ENCODE measurements around the gene CFAP45.
"Not testable (repeated sequence)": the region's sequence is repeated elsewhere in the genome, so short reads cannot be mapped to it uniquely, and the experiment has no call there.

Gene CFAP45

DNA sequence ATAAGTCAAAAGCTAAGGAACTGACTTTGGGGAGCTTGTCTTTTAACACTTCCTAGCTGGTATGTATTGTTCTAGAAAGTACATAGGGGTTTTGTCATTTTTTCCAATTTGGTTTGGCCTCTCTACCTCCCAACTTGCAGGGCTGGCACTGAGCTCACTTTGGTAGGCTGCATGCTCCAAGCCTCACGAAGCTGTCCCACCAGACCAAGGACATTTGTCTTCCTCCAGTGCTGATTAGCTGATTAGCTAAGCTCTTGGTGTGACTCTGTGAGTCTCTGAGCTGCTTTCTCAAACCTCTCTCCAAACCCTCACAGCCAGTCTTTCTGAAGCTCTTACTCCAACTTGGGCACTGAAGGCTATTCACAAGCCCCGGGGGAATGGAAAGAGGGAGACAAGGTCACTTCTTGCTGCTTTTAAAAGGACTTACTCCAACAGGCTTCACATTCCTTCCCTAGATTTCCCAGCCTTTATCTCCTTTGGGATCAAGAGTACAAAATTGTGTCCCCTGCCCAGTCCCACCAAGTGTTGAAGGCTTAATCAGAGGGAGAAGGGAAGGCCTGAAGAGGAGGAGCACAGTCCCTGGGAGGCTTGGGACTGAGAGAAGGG is 893 bp upstream of the CFAP45 start:
- no peak for DNase-seq

DNA sequence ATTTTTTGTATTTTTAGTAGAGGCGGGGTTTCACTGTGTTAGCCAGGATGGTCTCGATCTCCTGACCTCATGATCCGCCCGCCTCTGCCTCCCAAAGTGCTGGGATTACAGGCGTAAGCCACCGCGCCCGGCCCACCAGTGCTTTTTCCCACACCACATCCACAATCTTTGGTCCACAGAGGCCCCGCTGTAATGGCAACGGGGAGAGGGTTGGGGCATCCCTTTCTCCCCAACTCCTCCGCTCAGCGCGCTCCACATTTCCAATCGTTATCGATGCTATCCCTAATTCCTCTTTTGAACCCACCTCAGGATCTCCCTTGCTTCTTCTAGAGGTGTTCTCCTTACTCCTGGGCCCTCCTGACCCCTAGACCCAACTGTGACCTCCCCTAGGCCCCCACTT is 331 bp downstream of the CFAP45 start:
- not testable (repeated sequence) for DNase-seq

DNA sequence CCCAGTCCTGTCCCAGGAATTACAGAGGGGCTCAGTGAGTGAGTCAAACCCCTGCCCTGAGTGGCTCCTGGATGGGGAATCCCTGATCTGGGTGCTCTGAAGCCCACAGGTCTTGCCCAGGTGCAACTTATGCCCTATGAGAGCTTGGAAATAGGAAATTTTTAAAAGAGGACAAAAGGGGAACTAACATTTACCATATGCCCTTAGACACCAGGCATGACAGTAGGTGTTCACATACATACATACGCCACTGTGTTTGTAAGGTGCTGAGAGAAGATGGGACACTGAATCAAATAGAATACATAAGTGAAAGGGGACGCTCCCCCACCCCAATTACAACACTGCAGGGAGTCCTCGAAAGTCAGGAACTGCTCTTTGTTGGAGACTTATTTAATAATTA is 1.4 kb downstream of the CFAP45 start:
- no peak for DNase-seq

DNA sequence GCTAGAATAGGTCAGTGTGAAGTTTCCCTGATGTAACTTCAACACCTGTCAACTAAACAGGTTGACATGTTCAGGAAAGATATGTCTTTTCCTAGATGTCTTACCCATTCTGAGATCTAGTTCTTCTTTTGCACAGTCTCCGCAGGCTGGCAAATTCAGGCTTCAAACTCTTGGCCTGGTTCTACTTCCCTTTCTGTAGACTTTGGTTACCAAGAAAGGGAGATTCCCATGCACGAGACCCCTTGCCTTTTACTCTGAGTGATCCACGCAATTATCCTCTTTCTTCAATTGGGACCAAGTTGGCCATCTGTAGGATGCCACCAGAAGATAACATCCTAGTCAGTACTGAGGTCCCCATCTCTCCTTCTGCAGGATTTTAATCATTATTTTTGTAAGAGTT is 2.0 kb downstream of the CFAP45 start:
- no peak for DNase-seq

DNA sequence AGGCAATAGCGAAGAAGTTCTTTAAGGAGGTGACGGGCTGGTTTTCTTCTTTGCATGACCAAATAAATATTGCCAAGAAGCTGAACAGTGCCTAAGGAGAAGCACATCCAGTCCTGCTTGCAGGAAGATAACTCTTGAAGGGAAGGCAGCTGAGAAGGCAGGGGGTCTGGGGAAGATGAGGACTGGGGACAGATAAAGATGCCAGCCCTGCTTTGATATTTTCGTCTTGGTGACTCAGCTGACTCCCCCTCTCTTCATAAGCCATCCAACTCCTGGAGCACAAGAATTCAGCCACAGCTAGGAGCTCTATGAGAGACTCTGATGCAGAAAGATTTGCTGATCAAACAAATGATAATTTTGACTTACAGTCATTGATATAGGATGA is 3.4 kb downstream of the CFAP45 start:
- DNase-seq: no peak

DNA sequence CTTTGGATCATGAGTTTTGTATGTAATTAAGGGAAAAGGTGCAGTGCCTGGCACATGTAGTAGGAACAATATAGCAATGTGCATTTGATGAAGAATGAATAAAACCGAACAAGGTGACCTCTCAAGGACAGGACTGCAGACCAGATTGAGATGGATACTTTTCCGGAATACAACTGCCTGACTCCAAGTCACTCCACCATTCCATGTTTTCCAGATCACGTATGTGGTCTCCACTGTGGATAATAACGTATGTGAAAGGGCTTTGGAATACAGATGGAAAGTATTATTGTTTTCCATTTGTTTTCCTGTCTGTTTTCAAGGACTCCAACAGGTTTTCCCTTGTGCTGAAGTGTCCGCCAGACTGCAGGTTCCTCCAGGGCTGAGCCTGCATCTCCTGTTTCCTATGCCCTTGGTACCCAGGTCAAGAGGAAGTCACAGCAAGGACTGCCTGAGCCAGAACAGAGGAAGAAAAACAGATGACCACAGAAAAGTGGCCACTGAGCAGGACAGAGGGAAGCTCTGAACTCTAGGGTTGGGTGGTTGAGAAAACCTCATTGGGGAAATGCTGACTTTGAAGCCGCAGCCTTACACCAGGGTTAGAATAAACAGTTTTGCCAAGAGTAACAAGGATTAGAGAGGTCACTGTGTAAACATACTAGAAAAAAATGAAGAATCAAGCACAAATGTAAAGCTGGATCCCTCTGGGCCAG is 4.0 kb downstream of the CFAP45 start:
- DNase-seq: no peak

DNA sequence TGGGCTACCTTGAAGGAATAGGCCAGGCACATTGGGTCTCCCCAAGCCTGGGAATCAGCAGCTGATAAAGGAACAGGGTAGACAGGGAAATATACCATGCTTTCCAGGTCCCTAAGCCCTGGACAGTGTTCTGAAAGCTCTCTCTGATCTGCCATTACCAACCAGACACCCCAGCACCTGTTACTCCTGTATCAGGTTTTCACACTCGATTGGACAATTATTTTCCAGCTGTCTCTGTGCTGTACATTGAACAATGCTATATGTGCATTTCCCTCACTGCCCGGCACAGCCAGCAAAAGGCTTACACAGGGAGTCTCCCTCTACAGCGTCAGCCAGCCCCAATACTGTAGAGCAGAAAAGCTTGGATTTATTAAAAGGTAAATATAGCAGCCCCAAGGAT is 4.7 kb downstream of the CFAP45 start:
- no peak for DNase-seq

DNA sequence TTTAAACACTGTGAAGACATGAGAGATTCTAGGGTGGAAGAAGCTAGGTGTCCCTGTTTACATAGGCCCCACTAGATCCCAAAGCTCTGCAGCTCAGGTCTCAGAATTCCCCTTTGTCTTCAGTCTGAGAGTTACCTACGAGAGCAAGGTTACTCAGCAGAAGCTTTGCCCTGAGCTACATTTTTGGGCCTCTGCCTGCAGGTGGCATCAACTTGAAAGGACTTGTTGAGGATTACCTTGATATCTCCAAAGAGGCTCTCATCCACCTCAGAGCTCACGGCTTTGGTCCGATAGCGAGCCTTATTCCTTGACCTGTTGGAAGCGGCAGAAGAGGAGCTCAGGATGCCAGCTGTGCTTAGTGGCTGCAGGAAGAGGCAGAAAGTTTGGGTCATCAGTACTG is 7.0 kb downstream of the CFAP45 start:
- peak; percentile 63 for DNase-seq

DNA sequence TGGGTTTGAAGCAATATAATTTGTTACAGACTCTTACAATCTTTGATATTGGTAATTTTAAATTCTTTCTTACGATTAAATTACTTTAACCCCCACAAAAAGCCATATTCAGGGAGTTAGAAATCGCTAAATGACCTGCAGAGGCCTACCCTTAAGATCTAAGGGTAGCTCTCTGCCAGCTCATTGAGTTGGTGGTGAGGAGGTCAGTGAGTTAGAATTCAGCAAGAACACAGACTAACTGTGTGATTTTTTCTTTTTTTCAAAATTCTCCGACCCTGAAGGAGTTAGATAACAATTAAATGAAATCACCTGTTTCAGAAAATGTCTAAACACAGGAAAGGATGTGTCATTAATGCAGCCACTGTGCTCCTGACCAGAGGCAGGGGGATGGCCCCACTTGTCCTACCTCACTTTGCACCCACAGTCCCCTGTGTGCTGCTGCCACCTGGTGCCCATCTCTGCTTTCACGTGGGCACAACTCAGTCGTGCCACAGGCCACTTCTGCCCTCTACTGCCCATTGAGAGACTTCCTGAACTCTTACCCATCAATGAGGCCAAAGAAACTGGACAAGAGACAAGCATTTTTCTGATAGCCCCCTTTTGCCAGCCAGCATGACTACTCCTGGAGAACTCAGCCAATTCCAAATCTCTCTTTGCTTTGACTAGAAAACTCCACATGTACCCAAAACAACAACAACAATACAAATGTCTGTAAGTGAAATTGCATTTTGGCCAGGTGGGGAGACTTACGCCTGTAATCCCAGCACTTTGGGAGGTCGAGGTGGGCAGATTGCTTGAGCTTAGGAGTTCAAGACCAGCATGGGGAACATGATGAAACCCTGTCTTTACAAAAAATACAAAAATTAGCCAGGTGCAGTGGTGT is 8.4 kb downstream of the CFAP45 start:
- DNase-seq: peak; percentile 92

DNA sequence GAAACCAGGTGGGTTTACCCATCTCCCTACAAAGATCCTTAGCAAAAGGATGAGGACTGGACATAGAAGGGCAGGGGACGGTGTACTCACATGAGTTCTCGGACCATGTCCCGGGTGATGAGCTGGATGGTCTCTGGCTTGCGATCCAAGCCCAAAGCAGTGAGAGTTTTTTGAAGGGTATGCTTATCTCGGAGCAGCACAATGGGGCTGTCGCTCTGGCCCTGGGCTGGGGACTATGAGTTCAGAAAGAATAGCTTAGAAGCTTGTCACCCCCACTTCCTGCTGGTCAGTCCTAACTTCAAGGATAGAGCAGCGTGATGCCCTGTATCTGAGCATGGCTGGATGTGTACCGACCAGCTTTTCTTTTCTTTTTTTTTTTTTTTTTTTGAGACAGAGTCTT is 9.6 kb downstream of the CFAP45 start:
- DNase-seq: no peak

DNA sequence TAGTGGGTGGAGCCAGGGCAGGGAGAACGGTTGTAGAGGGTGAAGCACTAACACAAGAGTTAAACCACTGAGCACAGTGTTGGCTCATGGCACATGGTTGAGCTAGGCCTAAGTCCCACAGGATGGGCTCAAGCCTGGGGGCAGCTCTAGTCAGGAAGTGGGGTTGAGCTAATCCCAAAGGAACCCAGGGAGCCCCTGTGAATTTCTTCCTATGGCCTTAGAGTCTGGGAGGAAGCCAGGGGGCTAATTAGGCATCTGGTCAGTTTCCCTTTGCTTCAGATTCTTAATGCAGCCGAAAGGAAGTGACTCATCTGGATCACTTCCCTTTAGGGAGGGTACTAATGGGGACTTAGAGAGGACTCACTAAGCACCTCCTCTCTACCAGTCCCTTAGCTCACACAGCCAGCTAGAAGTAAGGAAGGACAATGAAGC is 10.1 kb downstream of the CFAP45 start:
- peak; percentile 87 for DNase-seq

DNA sequence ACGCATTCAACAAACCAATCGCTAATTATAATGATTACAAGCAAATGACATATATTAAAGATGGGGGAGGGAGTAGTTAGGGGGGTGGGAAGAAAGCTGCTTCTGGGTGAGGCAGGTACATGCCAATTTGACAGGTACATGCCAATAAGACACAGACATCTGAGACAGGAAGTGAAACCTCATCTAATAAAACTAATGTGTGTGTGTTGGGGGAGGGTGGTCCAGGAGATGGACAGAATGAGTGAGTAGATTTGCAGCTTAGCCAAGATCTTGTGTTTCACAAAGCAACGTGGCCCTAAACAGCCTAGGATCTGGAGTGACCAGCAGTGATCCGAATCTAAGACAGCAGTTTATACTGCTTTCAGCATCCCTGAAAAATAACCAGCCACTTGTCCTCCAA is 10.8 kb downstream of the CFAP45 start:
- peak; percentile 83 for DNase-seq

DNA sequence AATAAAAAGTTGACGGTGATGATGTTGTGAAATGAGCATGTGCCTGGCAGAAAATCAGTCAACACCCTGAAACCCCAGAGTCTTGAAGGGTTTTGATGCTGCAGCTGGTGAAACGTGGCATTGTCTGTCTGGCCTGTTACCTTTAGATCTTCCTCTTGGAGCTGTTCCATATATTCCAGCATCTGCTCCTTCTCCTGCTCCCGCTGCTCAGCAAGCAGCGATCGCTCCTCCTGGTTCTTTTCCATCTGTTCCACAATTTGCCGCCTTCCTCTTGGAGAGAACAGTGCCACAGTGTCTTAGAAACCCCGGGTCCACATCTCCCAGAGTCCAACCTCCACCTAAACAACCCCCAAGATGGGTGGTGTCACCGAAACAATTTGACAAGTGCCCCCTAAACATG is 15.7 kb downstream of the CFAP45 start:
- DNase-seq: no peak

DNA sequence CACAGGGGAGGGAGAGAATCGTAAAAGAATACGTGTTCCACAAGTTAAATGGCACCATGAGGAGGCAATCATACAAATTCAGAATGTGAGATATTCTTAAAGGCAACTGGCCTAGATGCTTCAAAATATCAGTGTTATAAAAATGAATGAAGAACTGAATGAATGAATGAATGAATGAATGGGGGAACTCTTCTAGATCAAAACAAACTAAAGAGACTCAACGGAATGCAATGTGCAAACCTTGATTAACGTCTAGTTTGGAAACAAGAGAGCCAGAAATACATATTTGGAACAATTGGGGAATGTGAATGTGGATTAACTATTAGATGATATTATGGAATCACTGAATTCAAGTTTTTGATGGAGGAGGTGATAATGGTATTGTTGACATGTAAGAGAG is 16.8 kb downstream of the CFAP45 start:
- no peak for DNase-seq

DNA sequence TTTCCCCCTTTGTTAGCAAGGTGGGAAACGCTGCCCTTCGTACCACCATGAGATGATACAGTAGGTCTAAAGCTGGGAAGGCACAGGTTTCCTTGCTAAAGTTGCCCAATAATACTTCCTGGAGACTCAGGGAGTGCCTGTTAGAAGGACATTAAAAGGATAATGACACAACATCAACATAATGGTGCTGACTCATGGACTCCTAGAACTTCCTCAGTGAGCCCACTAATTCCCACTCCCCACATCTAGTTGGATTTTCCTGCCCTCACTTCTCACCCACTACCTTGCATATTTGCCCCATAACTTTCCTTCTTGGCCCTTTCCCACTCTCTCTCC is 17.5 kb downstream of the CFAP45 start:
- DNase-seq: no peak

DNA sequence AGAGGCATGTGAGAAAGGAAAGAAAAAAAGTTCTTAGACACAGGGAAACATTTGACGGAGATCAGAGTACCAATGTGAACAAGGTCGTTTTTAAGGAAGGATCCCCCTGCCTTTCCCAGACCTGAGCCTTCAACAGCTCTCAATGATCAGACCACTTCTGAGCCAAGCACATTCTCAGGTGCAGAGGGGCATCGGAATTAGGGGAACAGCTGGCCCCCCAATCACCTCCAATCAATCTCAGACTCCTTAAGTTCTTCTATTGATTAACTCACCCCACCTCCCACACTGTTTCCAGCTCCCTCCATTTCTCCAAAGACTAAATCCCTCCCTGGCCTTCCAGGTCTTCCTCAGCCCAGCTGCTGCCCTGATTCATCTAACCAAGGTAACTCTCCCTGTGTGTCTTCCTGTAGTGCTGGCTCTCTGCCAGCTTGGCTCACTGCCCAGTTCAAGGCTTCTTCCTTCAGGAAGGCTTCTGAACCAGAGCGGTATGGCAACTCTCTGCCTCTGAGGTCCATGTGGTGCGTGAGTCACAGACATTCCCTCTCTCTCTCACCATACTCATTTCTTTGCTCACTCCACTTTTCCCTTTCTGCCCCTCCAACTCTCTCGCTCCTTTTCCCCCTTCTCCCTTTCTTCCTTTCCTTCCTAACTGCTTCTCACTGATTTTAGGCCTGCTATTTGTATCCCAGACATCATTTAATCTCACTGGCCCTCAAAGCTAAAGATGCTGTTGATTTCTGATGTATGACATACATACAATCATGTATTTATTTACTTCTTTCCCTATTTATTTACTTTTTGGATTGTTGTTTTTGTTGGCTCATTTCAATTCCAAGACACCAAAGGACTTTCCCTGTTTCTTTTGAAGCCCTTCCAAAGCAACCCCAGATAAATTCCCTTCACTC is 18.1 kb downstream of the CFAP45 start:
- peak; percentile 97 for DNase-seq

DNA sequence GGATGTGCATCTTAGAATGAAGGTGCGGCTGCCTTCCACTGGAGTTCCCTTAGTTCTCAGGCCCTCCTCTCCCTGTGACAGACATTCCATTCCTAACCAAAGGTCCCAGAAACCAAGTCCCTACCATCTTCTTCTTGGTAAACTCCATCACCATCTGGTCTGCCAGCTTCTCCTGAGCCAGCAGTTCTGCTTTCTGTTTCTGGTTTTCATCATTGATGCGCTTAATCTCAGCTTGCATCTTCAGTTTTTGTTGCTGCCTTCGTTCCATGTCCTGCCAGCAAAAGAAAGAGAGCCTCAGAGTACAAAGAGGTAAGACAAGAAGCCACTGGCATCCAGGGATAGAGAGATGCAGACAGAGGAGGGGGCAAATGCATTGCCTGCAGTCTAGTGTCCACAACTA is 19.5 kb downstream of the CFAP45 start:
- DNase-seq: peak; percentile 81

DNA sequence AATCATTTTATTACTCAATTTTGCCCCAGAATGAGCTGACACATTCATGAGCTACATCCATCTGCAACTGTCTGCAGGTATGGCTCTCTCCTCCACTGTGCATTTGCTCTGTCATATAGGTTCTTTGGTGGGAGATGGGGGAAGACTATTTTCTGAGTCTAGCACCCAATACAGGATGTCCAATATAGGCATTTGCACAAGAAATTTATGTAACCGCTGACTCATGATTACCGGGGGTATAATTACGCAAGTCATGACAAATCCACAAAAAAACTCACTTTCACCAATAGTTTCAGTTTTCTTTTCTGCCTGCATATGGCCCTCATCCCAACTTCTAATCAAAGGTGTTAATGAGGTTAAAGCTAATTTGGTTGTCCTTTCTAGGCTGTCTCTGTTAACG is 20.0 kb downstream of the CFAP45 start:
- peak; percentile 80 for DNase-seq

DNA sequence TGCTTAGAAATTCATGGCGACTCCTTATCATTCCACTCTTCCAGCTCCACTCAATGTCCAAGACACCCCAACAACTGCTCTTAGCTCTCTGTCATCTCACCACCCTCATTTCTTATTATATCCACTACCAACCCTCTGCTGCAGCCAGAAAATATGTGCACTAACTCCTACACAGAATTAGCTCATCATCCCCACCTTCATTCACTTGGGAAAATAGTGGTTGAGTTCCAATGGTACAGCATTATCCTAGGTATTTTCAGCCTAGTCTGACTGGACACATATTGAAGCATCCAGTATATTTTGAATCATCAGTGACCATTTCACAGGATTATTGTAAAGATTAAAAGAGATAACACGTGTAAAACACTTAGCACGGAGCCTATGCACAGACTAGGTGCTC is 20.8 kb downstream of the CFAP45 start:
- DNase-seq: no peak

DNA sequence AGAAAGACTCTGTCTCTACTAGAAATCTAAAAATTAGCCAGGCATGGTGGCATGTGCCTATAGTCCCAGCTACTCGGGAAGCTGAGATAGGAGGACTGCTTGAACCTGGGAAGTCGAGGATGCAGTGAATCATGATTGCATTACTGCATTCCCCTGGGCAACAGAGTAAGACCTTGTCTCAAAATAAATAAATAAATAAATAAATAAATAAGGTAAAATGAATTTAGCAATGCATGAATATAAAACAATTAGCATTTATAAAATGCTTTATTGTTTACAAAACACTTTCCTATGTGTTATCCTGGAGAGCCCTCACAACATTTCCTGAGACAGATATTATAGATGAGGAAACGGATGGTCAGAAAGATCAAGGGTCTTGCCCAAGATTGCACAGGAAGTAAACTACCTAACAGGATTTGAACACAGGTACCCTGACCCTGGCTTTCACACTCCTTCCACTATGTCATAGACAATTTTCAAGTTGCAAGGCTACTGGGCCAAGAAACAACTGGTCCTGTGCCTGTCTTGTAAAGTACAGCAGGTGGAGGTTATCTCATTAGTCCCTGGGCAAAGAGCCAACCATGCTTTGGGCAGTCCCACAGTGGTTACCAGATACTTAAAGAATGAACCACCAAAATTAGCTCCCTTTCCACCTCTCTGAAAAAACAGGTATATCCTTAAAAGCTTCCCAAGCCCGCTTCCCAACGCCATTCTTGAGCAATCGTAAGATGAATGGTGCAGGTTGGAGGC is 22.1 kb downstream of the CFAP45 start:
- DNase-seq: peak; percentile 95

DNA sequence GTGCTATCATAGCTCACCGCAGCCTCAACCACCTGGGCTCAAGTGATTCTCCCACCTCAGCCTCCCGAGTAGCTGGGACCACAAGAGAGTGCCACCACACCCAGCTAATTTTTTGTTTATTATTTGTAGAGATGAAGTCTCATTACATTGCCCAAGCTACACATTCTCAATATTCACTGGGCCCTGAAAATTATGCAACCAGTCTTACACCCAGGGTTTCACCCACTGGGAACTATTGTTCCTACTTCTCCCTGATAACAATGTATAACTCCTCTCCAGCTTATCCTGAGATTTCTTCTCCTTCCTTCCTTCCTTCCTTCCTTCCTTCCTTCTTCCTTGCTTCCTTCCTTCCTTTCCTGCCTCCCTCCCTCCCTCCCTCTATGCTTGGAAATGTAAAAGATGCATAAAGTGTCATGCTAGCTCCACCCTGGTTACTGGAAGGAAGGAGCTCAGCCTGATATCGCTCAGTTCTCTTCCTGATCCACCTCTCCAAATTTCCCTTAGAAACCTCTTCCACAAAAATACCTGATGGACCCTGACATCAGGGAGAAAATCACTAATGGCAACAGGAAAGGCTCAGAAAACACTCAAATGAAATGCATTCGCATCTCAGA is 26.3 kb downstream of the CFAP45 start:
- DNase-seq: no peak

DNA sequence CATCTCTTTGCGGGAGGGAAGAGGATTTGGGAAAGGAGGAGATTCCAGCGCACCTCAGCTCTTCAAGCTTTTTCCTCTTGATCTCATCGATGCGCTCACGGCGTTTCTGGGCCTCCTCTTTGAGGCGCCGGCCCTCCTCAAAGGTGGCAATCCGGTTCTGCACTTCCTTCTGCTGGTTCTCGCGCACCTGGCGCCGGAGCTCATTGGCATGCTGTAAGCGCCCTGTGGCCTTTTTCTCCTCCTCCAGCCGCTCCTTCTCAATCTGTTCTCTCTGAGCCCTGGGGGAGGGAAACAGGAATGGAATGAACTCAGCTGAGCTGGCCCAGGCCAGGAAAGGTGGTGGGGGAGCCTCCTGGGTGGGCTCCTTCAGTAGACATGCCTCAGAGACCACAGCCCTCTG is 27.1 kb downstream of the CFAP45 start:
- DNase-seq: no peak

Measured in RPMI8226 (cell line).